Endothelial cell (in vitro differentiated cells): ENCODE data around the gene TRIOBP. TPM values are rescaled to one million over a fixed set of nuclear protein-coding genes. Genes with fewer than 3 reads are reported as not detected.
A peak's percentile ranks its signal among the peaks of the same experiment; 100 is the strongest.

ENCODE experiments used
- DNase-seq: peaks from one replicate; pipeline ENCODE4 v3.0.0; 2021; ENCODE audit warnings: low spot score
- H3K27ac Mint-ChIP-seq: one replicate; pipeline ENCODE4 v1.8.0; 2021; ENCODE audit warnings: mixed read lengths, inconsistent platforms; ENCODE audit not compliant: unreplicated experiment
- H3K27me3 Mint-ChIP-seq: one replicate; pipeline ENCODE4 v1.8.0; 2021; ENCODE audit warnings: mild to moderate bottlenecking, moderate library complexity, mixed read lengths, inconsistent platforms; ENCODE audit not compliant: unreplicated experiment
- H3K36me3 Mint-ChIP-seq: one replicate; pipeline ENCODE4 v1.8.0; 2021; ENCODE audit warnings: mild to moderate bottlenecking, low read depth, mixed read lengths, inconsistent platforms; ENCODE audit not compliant: unreplicated experiment
- H3K4me1 Mint-ChIP-seq: one replicate; pipeline ENCODE4 v1.8.0; 2021; ENCODE audit warnings: mild to moderate bottlenecking, mixed read lengths, inconsistent platforms; ENCODE audit not compliant: unreplicated experiment
- H3K4me3 Mint-ChIP-seq: one replicate; pipeline ENCODE4 v1.8.0; 2021; ENCODE audit warnings: mild to moderate bottlenecking, mixed read lengths, inconsistent platforms; ENCODE audit not compliant: unreplicated experiment
- H3K9me3 Mint-ChIP-seq: one replicate; pipeline ENCODE4 v1.8.0; 2021; ENCODE audit warnings: mixed read lengths, inconsistent platforms; ENCODE audit not compliant: unreplicated experiment
- total RNA-seq: library from RNA; stranded (reverse); fragmentation: NEBNext Ultra II Directional; extraction: Animal tissue kit (Norgen Biotek cat#: 25700); gene quantifications from one replicate; pipeline ENCODE4 v1.2.1, GENCODE V29; 2021; ENCODE audit not compliant: unreplicated experiment
- TF ChIP-seq, protein P1 (sequence below): fragments of 200-600 bp; sonication (generic); IDR thresholded peaks from one replicate; pipeline ENCODE4 v1.5.0; 2021; ENCODE audit warnings: antibody characterized with exemption; ENCODE audit not compliant: unreplicated experiment

Gene TRIOBP
- total RNA-seq, 1 donor from 2014 or later, result 110 TPM

- H3K4me3 Mint-ChIP-seq, result no peak overlapping the region
Measured at GRCh38 chr22:37811867-37812266, 115.0 kb downstream of the TRIOBP start.

DNA sequence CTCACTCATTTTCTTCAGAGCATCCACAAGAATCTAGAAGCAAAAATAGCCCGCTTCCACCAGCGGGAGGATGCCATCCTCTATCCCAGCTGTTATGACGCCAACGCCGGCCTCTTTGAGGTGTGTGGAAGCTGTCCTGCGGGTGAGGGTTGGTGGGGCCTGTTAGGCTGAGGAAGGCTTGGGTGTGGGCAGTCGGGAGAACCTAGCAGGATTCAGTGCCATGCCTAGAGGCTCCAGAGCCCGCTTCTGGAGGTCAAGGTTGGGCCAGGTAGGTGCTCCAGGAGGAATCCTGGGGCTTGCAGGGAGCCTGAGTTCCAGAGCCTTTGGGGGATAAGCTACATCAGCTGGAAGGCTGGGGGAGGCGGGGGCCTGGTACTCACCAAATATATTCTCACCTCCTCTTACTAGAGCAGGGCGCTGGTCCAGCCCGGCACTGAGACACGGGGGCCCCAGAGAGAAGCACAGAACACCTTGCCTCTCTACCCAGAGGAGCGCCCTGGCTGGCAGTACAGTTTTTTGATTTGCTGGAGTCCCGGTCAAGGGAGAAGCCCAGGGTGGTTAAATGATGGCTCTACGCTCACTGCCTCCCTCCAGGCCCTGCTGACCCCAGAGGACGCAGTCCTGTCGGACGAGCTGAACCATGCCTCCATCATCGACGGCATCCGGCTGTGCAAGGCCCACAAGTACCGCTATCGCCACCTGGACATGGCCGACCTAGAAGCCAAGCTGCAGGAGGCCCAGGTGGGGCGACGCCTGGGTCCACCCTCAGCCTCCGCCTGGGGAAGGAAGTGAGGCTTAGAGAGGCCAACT, 116.2 kb downstream of the TRIOBP start:
- no peak for DNase-seq
- Mint-ChIP-seq H3K4me1 (peaks cover 6% of the 10 kb centered on the region), H3K27me3 (peaks cover 8% of the 10 kb centered on the region), H3K27ac (no peak overlapping the region), H3K9me3 (no peaks in the 10 kb centered on the region), H3K36me3 (no peaks in the 10 kb centered on the region), H3K4me3 (peak overlapping the region; percentile 12)
- TF ChIP-seq, protein P1, sequence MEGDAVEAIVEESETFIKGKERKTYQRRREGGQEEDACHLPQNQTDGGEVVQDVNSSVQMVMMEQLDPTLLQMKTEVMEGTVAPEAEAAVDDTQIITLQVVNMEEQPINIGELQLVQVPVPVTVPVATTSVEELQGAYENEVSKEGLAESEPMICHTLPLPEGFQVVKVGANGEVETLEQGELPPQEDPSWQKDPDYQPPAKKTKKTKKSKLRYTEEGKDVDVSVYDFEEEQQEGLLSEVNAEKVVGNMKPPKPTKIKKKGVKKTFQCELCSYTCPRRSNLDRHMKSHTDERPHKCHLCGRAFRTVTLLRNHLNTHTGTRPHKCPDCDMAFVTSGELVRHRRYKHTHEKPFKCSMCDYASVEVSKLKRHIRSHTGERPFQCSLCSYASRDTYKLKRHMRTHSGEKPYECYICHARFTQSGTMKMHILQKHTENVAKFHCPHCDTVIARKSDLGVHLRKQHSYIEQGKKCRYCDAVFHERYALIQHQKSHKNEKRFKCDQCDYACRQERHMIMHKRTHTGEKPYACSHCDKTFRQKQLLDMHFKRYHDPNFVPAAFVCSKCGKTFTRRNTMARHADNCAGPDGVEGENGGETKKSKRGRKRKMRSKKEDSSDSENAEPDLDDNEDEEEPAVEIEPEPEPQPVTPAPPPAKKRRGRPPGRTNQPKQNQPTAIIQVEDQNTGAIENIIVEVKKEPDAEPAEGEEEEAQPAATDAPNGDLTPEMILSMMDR, result no peak

More at GRCh38 chr22:37811867-37812266, 115.0 kb downstream of the TRIOBP start:
- no peaks in the 10 kb centered on the region for H3K36me3 Mint-ChIP-seq
- no peaks in the 10 kb centered on the region for H3K9me3 Mint-ChIP-seq
- H3K27ac Mint-ChIP-seq, result no peak overlapping the region
- TF ChIP-seq, protein P1, result no peak
- DNase-seq, result no peak
- H3K27me3 Mint-ChIP-seq, result peaks cover 10% of the 10 kb centered on the region
- H3K4me1 Mint-ChIP-seq, result peaks cover 3% of the 10 kb centered on the region

DNA sequence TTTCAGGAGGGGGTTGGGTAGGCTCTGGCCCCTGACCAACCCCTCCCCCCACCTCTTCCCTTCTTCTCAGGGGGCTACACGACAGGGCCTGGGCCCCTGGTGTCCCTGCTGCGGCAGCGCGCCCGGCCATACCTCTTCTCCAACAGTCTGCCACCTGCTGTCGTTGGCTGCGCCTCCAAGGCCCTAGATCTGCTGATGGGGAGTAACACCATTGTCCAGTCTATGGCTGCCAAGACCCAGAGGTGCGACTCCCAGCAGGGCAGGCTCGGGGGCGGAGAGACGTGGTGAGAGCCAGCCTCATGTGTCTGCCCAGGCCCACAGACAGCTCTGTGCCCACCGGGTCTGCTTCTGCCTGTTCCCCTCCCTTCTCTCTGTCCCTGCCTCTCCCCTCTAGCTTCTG, 118.7 kb downstream of the TRIOBP start:
- Mint-ChIP-seq H3K36me3 (no peaks in the 10 kb centered on the region), H3K27me3 (peaks cover 6% of the 10 kb centered on the region), H3K4me3 (no peak overlapping the region), H3K27ac (no peak overlapping the region), H3K9me3 (no peaks in the 10 kb centered on the region), H3K4me1 (peaks cover 5% of the 10 kb centered on the region)
- DNase-seq, result no peak
- TF ChIP-seq, protein P1, result no peak

GRCh38 chr22:37816543-37817180, 119.8 kb downstream of the TRIOBP start:
- Mint-ChIP-seq H3K27ac (no peak overlapping the region), H3K4me3 (no peak overlapping the region), H3K9me3 (no peaks in the 10 kb centered on the region), H3K27me3 (peaks cover 8% of the 10 kb centered on the region), H3K4me1 (peaks cover 5% of the 10 kb centered on the region), H3K36me3 (no peaks in the 10 kb centered on the region)
- TF ChIP-seq, protein P1, result no peak
- no peak for DNase-seq
